Measurements from ENCODE around the gene DCTPP1. TPM values are rescaled to one million over a fixed set of nuclear protein-coding genes. Genes with fewer than 3 reads are reported as not detected.

DCTPP1 gene
- total RNA-seq, 2 donors from 2014 or later = 31.6 to 37.6 TPM

GRCh38 chr16:30379158-30379783 lies 50.6 kb downstream of the DCTPP1 start:
- no peak for DNase-seq (ENCODE audit: low spot score)
- peaks cover 3% of the 10 kb centered on the region for H3K4me1 ChIP-seq (replicated peaks)
- peak overlapping the region; percentile 56 to 62 for H3K4me3 ChIP-seq
- 21% methylated on average over 27 of the region's 27 CpGs for WGBS
- H3K27ac ChIP-seq = peak overlapping the region; percentile 98 to 100
- no peaks in the 10 kb centered on the region for H3K9me3 ChIP-seq
- H3K36me3 ChIP-seq = no peaks in the 10 kb centered on the region
- intact Hi-C loops (cut with DNase I) = loop anchor here (2.0 to 10.0 kb wide), 2 partner anchors 16 to 284 kb away; partner anchors contain the start of genes TBX6, YPEL3 and ZNF48
- TF ChIP-seq POLR2AphosphoS5 (IDR thresholded peaks at IDR 0.05) (no peak), POLR2A (IDR thresholded peaks at IDR 0.05) (no peak), CTCF (IDR thresholded peaks at IDR 0.05) (no peak)
- no peaks in the 10 kb centered on the region for H3K27me3 ChIP-seq (replicated peaks; ENCODE audit: insufficient read depth)

GRCh38 chr16:30378236-30379157 lies 51.3 kb downstream of the DCTPP1 start:
- Histone ChIP-seq H3K27ac (peak overlapping the region; percentile 98 to 100), H3K27me3 (replicated peaks; ENCODE audit: insufficient read depth) (no peaks in the 10 kb centered on the region), H3K36me3 (no peaks in the 10 kb centered on the region), H3K4me3 (peak overlapping the region; percentile 56 to 62), H3K4me1 (replicated peaks) (peaks cover 3% of the 10 kb centered on the region), H3K9me3 (no peaks in the 10 kb centered on the region)
- intact Hi-C loops (cut with DNase I) = loop anchor here (2.0 to 10.0 kb wide), 2 partner anchors 16 to 284 kb away; partner anchors contain the start of genes TBX6, YPEL3 and ZNF48
- TF ChIP-seq CTCF (IDR thresholded peaks at IDR 0.05) (peak in 2 of 4 experiments; percentile 24 to 32), POLR2A (IDR thresholded peaks at IDR 0.05) (peak; percentile 90), POLR2AphosphoS5 (IDR thresholded peaks at IDR 0.05) (peak; percentile 90)
- DNase-seq (ENCODE audit: low spot score) = peak; percentile 99
- under 1% methylated on average over 65 of the region's 67 CpGs for WGBS

- under 1% methylated on average over 33 of the region's 39 CpGs for WGBS
- intact Hi-C loops (cut with DNase I) = loop anchor here (2.0 to 10.0 kb wide), 2 partner anchors 17 to 283 kb away; partner anchors contain the start of genes TBX6, YPEL3 and ZNF48
- Histone ChIP-seq H3K4me1 (replicated peaks) (peaks cover 3% of the 10 kb centered on the region), H3K4me3 (peak overlapping the region; percentile 56 to 62), H3K27me3 (replicated peaks; ENCODE audit: insufficient read depth) (no peaks in the 10 kb centered on the region), H3K9me3 (no peaks in the 10 kb centered on the region), H3K27ac (peak overlapping the region; percentile 98 to 100), H3K36me3 (no peaks in the 10 kb centered on the region)
- peak; percentile 38 for TF ChIP-seq POLR2A (IDR thresholded peaks at IDR 0.05)
- peak; percentile 67 for TF ChIP-seq POLR2AphosphoS5 (IDR thresholded peaks at IDR 0.05)
- no peak for TF ChIP-seq CTCF (IDR thresholded peaks at IDR 0.05)
- peak; percentile 91 for DNase-seq (ENCODE audit: low spot score)
Observed at GRCh38 chr16:30377812-30378235, 52.0 kb downstream of the DCTPP1 start.

- H3K27me3 ChIP-seq (replicated peaks; ENCODE audit: insufficient read depth) = no peaks in the 10 kb centered on the region
- TF ChIP-seq POLR2AphosphoS5 (IDR thresholded peaks at IDR 0.05) = no peak
- TF ChIP-seq POLR2A (IDR thresholded peaks at IDR 0.05) = no peak
- TF ChIP-seq CTCF (IDR thresholded peaks at IDR 0.05) = no peak
- peaks cover 3% of the 10 kb centered on the region for H3K4me1 ChIP-seq (replicated peaks)
- H3K4me3 ChIP-seq = peak overlapping the region; percentile 56 to 62
- intact Hi-C loops (cut with DNase I) = loop anchor here (10.0 kb wide), 1 partner anchor 282 kb away; the partner anchor contains the start of genes TBX6 and YPEL3
- DNase-seq (ENCODE audit: low spot score) = no peak
- H3K36me3 ChIP-seq = no peaks in the 10 kb centered on the region
- H3K27ac ChIP-seq = peak overlapping the region; percentile 98 to 100
- 30% methylated on average over 28 of the region's 29 CpGs for WGBS
- no peaks in the 10 kb centered on the region for H3K9me3 ChIP-seq
Observed at GRCh38 chr16:30377050-30377811, 52.6 kb downstream of the DCTPP1 start.
